SIG-M5 treated with dmso at 0.1 percent for 504 hours (cell line): ENCODE data around the gene FBXO31.
A peak's percentile ranks its signal among the peaks of the same experiment; 100 is the strongest.

ENCODE experiments used
- DNase-seq: peaks from one replicate; lab custom pipeline; 2025; ENCODE audit not compliant: unreplicated experiment; lab: John Stamatoyannopoulos, UW

Gene FBXO31, protein sequence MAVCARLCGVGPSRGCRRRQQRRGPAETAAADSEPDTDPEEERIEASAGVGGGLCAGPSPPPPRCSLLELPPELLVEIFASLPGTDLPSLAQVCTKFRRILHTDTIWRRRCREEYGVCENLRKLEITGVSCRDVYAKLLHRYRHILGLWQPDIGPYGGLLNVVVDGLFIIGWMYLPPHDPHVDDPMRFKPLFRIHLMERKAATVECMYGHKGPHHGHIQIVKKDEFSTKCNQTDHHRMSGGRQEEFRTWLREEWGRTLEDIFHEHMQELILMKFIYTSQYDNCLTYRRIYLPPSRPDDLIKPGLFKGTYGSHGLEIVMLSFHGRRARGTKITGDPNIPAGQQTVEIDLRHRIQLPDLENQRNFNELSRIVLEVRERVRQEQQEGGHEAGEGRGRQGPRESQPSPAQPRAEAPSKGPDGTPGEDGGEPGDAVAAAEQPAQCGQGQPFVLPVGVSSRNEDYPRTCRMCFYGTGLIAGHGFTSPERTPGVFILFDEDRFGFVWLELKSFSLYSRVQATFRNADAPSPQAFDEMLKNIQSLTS

DNA sequence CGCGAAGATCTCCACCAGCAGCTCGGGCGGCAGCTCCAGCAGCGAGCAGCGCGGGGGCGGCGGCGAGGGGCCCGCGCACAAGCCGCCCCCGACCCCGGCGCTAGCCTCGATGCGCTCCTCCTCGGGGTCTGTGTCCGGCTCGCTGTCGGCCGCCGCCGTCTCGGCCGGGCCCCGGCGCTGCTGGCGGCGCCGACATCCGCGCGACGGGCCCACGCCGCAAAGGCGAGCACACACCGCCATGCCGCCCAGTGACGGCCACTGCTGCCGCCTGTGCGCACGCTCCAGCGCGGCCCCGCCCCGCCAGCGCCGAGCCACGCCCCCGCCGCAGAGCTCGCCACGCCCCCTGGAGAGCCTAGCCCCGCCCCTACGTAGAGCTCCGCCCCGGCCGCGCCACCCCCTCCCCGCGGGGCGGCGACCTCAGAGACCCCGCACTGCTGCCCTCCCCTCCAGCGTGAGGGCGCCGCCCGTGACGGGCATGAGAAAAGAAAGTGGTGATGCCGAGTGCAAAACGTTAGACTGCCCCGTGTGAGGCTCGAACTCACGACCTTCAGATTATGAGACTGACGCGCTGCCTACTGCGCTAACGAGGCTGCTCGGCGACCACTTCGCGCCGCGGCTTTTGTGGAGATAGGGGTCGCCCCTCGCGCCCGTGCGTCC is at the start of gene FBXO31:
Gene FBXO31, minus strand, starts transcription at position 272 of the 657 bp plus-strand sequence. Its CDS starts 32 bp downstream, at position 240.
- DNase-seq: peak; percentile 85

- DNase-seq: no peak
Measured at GRCh38 chr16:87432330-87432915, 48.8 kb upstream of the FBXO31 start.

DNA sequence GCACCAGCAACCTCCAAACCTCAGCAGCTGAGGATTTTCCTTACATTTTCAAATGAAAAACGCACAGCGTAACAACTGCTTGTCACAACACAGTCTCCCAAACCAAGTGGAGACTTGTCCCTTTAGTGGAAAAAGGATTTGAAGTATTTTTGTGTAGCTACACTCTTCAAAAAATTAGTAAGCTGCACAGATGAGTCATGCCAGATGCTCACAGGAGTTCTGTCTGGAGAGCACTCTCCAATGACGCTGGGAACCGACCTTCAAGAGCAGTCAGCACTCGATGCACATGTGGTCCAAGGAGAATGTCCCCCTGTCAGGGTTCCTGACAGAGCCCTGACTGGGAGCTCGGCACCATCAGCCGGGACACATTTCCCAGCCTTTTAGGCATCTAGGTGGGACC is 48.4 kb upstream of the FBXO31 start:
- DNase-seq: no peak

DNA sequence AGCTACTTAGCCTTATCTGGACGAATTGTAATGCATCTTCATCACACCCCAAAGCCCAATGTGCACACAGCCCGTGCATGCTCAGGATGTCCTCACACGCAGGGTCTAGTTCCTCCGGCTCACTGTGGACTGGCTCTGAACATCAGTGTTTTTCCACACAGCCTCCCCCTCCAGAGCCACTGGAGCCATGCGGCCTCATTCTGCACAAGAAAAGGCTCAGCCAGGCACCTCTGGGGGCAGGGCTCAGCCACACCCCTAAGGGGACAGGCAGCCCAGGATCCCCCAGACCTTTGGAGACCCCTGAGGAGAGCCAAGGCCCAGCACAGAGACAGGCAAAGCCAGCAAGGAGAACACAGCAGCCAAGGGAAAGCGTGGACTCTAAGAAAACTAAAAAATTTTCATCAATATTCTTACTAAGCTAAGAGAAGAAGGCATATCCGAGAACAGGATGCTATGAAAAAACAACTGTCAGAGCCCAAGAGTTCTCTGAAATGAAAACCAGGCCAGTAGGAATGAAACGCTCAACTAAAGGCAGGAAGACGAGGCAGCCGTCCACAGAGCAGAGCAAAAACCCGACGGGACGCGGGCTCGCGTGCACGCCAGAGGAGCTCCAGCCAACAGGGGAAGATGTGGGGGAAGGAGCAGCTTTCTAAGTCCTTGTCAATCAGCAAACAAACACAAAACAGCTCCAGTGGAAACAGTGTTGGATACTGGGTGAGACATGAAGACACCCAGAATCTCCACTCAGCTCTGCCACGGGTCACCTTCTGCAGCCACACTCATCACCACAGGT is 43.0 kb upstream of the FBXO31 start:
- DNase-seq: no peak

DNA sequence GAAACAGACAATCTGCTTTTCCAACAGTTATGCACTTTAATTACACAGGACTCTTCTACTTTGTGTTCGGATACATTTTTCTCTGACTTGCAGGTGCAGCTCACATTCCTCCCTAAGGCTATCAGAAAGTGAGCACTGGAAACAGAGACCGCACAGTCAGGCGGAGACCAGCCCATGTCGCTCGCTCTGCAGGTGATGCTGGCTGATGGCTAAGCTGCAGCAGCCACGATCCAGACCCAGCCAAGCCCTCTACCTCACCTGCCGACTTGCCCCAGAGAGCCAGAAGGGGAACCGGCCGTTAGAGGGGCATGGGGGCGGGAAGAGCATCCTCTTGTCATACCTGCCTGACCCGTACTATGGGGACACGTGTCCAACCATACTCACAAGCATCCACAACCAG is 42.4 kb upstream of the FBXO31 start:
- DNase-seq: no peak

- DNase-seq: no peak
Measured at GRCh38 chr16:87424266-87424665, 40.7 kb upstream of the FBXO31 start.

DNA sequence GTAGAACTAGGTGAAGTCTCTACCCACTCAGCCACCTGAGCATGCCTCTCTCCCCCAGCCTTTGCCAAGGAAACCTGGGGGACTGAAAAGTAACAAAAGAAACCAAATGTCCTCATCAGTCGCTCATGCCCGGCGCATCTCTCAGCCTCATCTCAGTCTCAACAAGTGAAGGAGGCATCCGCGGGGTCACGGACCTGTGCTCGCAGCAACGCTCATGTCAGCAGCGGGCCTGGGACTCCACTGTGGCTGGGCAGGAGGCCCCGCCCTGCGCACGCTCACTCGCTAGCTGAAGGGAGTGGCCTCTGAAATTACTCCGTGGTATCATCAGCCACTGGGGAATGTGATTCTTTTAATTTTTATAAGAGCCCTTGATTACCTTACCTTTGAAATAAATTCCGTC is 39.9 kb upstream of the FBXO31 start:
- no peak for DNase-seq

GRCh38 chr16:87422106-87422505 is 38.5 kb upstream of the FBXO31 start:
- DNase-seq: no peak

GRCh38 chr16:87421003-87421912 is 37.7 kb upstream of the FBXO31 start:
- DNase-seq: no peak

DNA sequence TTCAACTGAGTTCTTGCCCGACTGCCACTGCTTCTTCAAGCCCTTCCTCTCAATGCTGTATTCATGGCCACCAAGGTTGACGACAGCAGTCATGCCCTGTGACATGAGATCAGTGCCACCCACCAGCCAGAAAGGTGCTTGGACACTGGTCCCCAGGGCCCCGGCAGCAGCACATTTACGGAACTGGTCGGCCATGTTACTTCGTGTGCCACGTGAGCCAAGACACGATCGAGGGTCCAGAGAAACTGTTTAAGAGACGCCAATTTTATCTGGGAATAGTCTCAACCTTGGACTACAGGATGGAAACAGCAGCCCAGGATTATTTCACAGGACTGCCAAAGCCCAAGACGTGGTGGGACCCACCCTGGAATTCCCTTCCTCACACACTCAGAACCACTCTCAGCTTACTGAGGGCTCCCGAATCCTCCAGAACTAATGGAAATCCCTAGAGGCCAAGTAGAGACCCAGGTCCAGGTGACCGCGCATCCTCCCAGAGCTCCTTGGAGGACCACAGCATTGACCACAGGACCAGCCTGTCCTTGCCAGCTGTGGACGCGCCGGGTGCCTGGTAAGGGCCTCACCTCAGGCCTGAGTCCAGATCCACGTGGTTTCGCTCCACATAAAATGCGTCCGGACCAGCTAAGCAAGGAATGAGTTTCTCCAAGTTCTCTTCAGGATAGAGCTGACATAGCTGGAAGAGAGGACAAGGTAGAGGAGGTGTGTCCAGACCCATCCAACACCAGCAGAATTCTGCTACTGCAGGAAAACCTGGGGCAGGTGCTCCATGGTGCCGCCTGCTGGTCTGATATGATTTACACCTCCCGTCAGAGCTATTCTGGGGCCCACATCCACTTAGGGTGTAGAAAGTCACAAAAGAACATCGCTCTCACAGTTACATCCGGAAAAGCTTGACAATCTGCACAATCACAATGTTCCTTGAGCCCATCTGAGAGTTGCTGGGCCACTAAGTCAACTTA is 36.7 kb upstream of the FBXO31 start:
- DNase-seq: no peak

GRCh38 chr16:87418644-87419043 is 35.1 kb upstream of the FBXO31 start:
- no peak for DNase-seq

- no peak for DNase-seq
Measured at GRCh38 chr16:87418216-87418615, 34.6 kb upstream of the FBXO31 start.

DNA sequence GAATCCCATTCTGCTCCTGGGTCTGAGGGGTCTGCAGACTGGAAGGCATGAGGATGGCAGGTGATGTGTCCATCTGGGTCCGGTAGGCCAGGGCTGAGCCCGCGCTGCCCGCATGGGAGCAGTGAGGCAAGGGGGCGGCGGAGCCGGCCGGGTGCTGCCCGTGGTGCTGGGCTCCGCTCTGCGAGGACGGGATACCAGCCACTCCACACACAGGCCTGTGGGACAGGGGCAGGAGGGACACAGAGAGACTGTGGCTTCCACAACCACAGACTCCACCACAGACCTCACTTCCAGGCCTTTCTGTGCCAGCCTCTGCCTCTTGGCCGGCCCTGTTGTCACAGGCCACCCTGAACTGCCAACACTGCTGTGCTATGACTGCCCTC is 33.9 kb upstream of the FBXO31 start:
- no peak for DNase-seq

DNA sequence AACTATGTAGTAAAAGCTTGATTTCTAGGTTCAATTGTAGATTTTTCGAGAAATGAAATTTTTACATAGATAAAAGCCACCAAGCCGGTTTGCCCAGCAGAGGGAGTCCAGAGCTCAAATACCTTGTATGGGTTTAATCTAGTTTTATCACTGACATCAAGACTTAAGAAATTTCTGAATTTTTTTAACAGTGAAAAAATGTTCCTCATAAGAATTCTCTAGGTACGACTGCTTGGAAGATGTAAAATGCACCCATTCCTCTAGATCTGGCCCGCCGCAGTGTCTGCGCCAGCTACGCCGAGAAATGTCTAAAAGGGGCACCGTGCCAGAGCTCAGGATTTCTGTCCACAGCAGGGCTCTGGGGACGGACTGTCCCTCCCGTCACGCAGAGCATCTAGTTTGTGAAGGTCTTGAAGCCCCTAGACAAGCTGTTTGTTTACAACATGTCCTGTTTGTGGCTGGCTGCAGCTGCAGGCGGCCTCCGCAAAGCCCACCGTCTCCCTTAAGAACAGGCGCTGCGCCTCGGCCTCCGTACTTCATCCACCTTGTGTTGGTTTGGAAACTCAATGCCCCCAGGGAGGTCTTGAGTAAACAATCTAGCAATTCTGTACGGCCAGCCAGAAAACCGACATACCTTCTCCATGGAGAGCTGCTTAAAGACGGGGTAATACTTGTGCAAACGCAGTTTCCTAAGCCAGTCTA is 33.4 kb upstream of the FBXO31 start:
- peak; percentile 9 for DNase-seq

GRCh38 chr16:87415441-87415840 is 31.9 kb upstream of the FBXO31 start:
- no peak for DNase-seq

DNA sequence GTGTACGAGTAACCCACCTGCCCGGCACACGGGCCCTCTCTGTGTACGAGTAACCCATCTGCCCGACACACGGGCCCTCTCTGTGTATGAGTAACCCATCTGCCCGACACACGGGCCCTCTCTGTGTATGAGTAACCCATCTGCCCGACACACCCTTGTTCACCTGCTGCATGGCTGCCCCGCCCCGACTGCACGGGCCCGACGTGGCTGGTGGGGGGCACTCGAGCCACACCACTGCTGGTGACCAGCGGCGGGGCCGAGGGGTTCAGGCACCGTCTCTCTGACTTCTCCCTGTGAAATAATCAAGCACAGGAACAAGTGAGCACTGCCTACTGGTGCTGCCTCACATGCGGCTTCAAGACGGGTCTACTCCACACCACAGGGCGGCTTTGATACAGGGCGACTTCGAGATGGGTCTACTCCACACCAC is 30.7 kb upstream of the FBXO31 start:
- DNase-seq: no peak

GRCh38 chr16:87412996-87413421 is 29.4 kb upstream of the FBXO31 start:
- DNase-seq: no peak

- DNase-seq: no peak
Measured at GRCh38 chr16:87412371-87412995, 28.9 kb upstream of the FBXO31 start.
